ENCODE data around the gene SFXN1. TPM values are rescaled to one million over a fixed set of nuclear protein-coding genes. Genes with fewer than 3 reads are reported as not detected.

SFXN1 gene
- total RNA-seq, 4 donors from 2014 or later: 13.5 to 37.4 (median 25.6) TPM

DNA sequence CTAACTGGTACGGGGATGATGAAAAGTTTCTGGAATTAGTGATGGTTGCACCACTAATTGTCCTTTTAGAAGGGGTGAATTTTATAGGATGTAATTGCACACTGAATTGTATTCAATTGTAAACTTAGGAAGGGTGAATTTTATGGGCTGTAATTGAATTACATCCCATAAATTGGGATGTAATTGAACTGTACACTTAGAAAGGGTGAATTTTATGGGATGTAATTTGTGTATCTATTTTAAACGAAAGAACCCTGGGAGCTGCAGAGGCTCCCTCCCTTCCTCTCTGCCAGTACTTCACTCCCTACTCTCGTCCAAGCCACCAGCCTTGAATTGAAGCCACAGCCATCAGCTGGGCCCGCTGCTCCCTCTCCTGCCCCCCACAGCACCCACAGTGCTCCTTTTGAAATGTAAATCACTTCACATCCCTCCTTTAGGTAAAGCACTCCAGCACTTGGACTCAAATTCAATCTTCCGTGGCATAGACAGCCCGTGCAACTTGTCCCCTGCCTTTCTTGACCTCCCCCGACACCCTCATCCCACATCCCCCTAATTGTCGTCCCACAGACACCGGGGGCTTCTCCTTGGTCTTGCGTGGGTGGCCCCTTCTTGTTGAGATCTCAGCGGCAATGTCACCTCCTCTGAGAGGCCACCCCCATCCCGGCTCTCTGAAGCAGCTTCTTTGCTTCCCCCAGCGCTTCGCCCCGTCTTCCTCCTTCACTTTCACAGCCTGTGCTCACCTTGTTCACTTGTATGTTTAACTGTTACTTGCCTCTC lies 95.3 kb downstream of the SFXN1 start:
- 30% methylated on average over 15 of the region's 15 CpGs for WGBS
- no peaks in the 10 kb centered on the region for H3K9me3 ChIP-seq
- H3K4me3 ChIP-seq: no peak overlapping the region
- no peak for TF ChIP-seq POLR2AphosphoS5 (IDR thresholded peaks at IDR 0.05)
- TF ChIP-seq, protein P1, sequence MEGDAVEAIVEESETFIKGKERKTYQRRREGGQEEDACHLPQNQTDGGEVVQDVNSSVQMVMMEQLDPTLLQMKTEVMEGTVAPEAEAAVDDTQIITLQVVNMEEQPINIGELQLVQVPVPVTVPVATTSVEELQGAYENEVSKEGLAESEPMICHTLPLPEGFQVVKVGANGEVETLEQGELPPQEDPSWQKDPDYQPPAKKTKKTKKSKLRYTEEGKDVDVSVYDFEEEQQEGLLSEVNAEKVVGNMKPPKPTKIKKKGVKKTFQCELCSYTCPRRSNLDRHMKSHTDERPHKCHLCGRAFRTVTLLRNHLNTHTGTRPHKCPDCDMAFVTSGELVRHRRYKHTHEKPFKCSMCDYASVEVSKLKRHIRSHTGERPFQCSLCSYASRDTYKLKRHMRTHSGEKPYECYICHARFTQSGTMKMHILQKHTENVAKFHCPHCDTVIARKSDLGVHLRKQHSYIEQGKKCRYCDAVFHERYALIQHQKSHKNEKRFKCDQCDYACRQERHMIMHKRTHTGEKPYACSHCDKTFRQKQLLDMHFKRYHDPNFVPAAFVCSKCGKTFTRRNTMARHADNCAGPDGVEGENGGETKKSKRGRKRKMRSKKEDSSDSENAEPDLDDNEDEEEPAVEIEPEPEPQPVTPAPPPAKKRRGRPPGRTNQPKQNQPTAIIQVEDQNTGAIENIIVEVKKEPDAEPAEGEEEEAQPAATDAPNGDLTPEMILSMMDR (IDR thresholded peaks at IDR 0.05): no peak
- no peak for TF ChIP-seq POLR2A (IDR thresholded peaks at IDR 0.05)
- no peak for TF ChIP-seq EP300 (IDR thresholded peaks at IDR 0.05)
- H3K27ac ChIP-seq: no peak overlapping the region
- DNase-seq (ENCODE audit: low spot score in 2 of 2): no peak
- peaks cover 42% of the 10 kb centered on the region for H3K27me3 ChIP-seq
- no peaks in the 10 kb centered on the region for H3K36me3 ChIP-seq
- H3K4me1 ChIP-seq: no peaks in the 10 kb centered on the region

DNA sequence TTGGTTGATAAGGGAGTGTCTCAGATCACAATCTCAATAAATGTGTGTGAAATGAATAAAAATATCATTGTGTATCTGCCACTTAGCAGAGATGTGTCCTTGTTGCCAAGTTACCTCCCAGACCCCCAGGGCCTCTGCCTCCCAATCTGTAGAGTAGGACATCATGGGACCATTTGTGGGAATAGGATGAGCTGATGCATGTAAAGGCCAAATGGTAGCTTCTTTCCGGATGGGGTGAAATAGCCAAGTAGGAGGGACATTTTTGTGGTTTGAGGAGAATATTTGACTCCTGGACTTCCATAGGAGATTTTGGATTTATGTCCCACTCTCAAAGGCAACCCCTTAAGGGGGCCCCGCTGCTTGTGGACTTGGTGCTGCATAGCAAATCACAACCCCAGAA lies 96.9 kb downstream of the SFXN1 start:
- H3K4me3 ChIP-seq: no peak overlapping the region
- H3K27me3 ChIP-seq: peaks cover 39% of the 10 kb centered on the region
- WGBS: 69% methylated on average over 2 of the region's 2 CpGs
- DNase-seq (ENCODE audit: low spot score in 2 of 2): no peak
- H3K4me1 ChIP-seq: no peaks in the 10 kb centered on the region
- no peak overlapping the region for H3K27ac ChIP-seq
- H3K36me3 ChIP-seq: no peaks in the 10 kb centered on the region
- H3K9me3 ChIP-seq: no peaks in the 10 kb centered on the region
- TF ChIP-seq, protein P1 (IDR thresholded peaks at IDR 0.05): no peak
- TF ChIP-seq POLR2A (IDR thresholded peaks at IDR 0.05) (no peak), POLR2AphosphoS5 (IDR thresholded peaks at IDR 0.05) (no peak), EP300 (IDR thresholded peaks at IDR 0.05) (no peak)

DNA sequence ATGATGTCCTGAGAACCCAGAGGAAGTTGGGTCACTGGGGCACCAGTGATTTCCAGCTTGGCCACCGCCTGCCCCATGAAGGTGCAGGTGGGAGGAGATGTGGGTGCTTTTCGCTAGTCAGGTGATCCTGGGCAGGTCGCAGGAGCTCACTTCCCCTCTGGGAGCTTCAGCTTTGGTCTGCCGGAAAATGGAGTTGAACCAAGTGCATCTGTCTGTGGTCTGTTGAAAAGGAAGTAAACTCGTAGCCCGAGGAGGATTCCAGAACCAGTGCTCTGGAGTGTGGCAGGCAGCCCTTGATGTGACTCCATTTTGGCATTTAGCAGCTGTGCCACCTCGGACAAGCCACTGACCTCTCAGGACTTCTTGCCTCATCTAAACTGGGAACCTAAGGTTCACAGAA lies 97.7 kb downstream of the SFXN1 start:
- DNase-seq (ENCODE audit: low spot score in 2 of 2): no peak
- Histone ChIP-seq H3K4me1 (no peaks in the 10 kb centered on the region), H3K9me3 (no peaks in the 10 kb centered on the region), H3K4me3 (no peak overlapping the region), H3K27ac (no peak overlapping the region), H3K36me3 (no peaks in the 10 kb centered on the region), H3K27me3 (peaks cover 39% of the 10 kb centered on the region)
- TF ChIP-seq EP300 (IDR thresholded peaks at IDR 0.05) (no peak), POLR2A (IDR thresholded peaks at IDR 0.05) (no peak), POLR2AphosphoS5 (IDR thresholded peaks at IDR 0.05) (no peak)
- TF ChIP-seq, protein P1 (IDR thresholded peaks at IDR 0.05): no peak
- WGBS: 78% methylated on average over 7 of the region's 7 CpGs

DNA sequence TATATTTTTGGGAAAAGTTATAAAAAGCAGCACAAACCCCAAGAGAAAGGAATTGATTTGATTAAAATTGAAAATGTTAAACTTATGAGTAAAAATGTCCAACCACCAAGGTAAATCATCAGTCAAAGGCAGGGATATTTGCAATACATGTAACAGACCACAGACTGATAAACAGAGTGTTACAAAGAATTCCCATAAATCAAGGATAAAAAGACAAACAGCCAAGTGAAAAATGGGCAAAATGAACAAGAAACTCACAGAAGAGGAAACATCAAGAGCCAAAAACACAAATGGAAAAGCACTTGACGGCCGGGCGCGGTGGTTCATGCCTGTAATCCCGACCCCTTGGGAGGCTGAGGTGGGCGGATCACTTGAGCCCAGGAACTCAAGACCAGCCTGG lies 98.2 kb downstream of the SFXN1 start:
- WGBS: 57% methylated on average over 6 of the region's 6 CpGs
- TF ChIP-seq POLR2AphosphoS5 (IDR thresholded peaks at IDR 0.05) (no peak), POLR2A (IDR thresholded peaks at IDR 0.05) (no peak), EP300 (IDR thresholded peaks at IDR 0.05) (no peak)
- TF ChIP-seq, protein P1 (IDR thresholded peaks at IDR 0.05): no peak
- no peak overlapping the region for H3K27ac ChIP-seq
- H3K4me1 ChIP-seq: no peaks in the 10 kb centered on the region
- H3K9me3 ChIP-seq: no peaks in the 10 kb centered on the region
- no peak for DNase-seq (ENCODE audit: low spot score in 2 of 2)
- no peak overlapping the region for H3K4me3 ChIP-seq
- H3K27me3 ChIP-seq: peaks cover 34% of the 10 kb centered on the region
- no peaks in the 10 kb centered on the region for H3K36me3 ChIP-seq

Other genes starting within 250 kb of the SFXN1 start
- gene DRD1, start 34.4 kb upstream of the SFXN1 start, total RNA-seq: under 1 TPM in 1 of 4 donors, not detected in 3; 0.42 TPM
- 1 to 10 TPM in 2 of 4 donors, under 1 TPM in 2; 0.81 to 1.4 (median 1.0) TPM for gene HRH2, start 179.5 kb downstream of the SFXN1 start, total RNA-seq